Cardiac fibroblast (primary cell): ENCODE data around the gene CCDC33.

ENCODE experiments used
- DNase-seq, 2 donors: peaks; one replicate each; pipeline versions ENCODE4 v3.0.0 to v3.0.0-alpha.2; 2010; ENCODE audit warnings: low read depth in 2 of 2
- H3K4me3 ChIP-seq, 2 donors: replicated peaks in 1 of 2; 1 replicate in 1 of 2; 2 replicates in 1 of 2; pipeline ENCODE4 v1.5.1; 2011; ENCODE audit warnings: low read depth in 2 of 2, low read length in 2 of 2, mild to moderate bottlenecking in 2 of 2, moderate library complexity in 1 of 2
- CTCF ChIP-seq: IDR thresholded peaks from one replicate; pipeline ENCODE4 v1.5.1; 2011; ENCODE audit warnings: low read depth, mild to moderate bottlenecking, low read length, inconsistent platforms

The CCDC33 gene

GRCh38 chr15:74330861-74331408 lies 94.8 kb downstream of the CCDC33 start:
- H3K4me3 ChIP-seq = no peak overlapping the region
- no peak for DNase-seq
- TF ChIP-seq CTCF = no peak

- no peak for DNase-seq
- H3K4me3 ChIP-seq = no peak overlapping the region
Measured at GRCh38 chr15:74332011-74332410, 95.9 kb downstream of the CCDC33 start.

GRCh38 chr15:74332611-74333010 lies 96.5 kb downstream of the CCDC33 start:
- no peak for TF ChIP-seq CTCF

More at GRCh38 chr15:74332011-74332410, 95.9 kb downstream of the CCDC33 start:
- TF ChIP-seq CTCF = no peak

GRCh38 chr15:74333093-74333492 lies 97.0 kb downstream of the CCDC33 start:
- no peak overlapping the region for H3K4me3 ChIP-seq
- TF ChIP-seq CTCF = no peak
- no peak for DNase-seq

More at GRCh38 chr15:74332611-74333010, 96.5 kb downstream of the CCDC33 start:
- no peak for DNase-seq
- no peak overlapping the region for H3K4me3 ChIP-seq

- no peak for TF ChIP-seq CTCF
- H3K4me3 ChIP-seq = no peak overlapping the region
- DNase-seq = no peak
Measured at GRCh38 chr15:74333662-74334061, 97.5 kb downstream of the CCDC33 start.

GRCh38 chr15:74334127-74334526 lies 98.0 kb downstream of the CCDC33 start:
- DNase-seq = no peak
- no peak overlapping the region for H3K4me3 ChIP-seq
- TF ChIP-seq CTCF = no peak

- no peak for TF ChIP-seq CTCF
- H3K4me3 ChIP-seq = no peak overlapping the region
- no peak for DNase-seq
Measured at GRCh38 chr15:74335396-74335795, 99.3 kb downstream of the CCDC33 start.
